ENCODE results near the gene COL6A6.

COL6A6 gene

GRCh38 chr3:130557336-130558035 is 40.5 kb downstream of the COL6A6 start:
- Histone ChIP-seq H3K27me3 (ENCODE audit: control insufficient read depth, low read length) (no peaks in the 10 kb centered on the region), H3K4me1 (ENCODE audit: control insufficient read depth, low read length) (no peaks in the 10 kb centered on the region), H3K36me3 (ENCODE audit: control insufficient read depth, low read length) (no peaks in the 10 kb centered on the region), H3K9me3 (ENCODE audit: control insufficient read depth, insufficient read depth, low read length) (no peaks in the 10 kb centered on the region; the same call in 1 of the 2 replicates), H3F3A (ENCODE audit: control insufficient read depth, insufficient read depth) (no peaks in the 10 kb centered on the region), H3K4me3 (ENCODE audit: low read length) (no peak overlapping the region), H3K79me2 (ENCODE audit: control insufficient read depth, low read length) (no peaks in the 10 kb centered on the region), H3K4me2 (ENCODE audit: low read length) (no peak overlapping the region), H3K9me2 (replicated peaks; ENCODE audit: control insufficient read depth, low read length) (no peaks in the 10 kb centered on the region), H3K27ac (ENCODE audit: low read depth, low read length) (no peak overlapping the region), H4K20me1 (ENCODE audit: control insufficient read depth, insufficient read depth, low read depth, low read length) (no peaks in the 10 kb centered on the region)
- no peak for TF ChIP-seq EZH2phosphoT487 (IDR thresholded peaks at IDR 0.05; ENCODE audit: borderline replicate concordance, low read length)
- no peak for TF ChIP-seq CTCF (IDR thresholded peaks at IDR 0.05; ENCODE audit: low read depth, low read length, poor library complexity, severe bottlenecking)

GRCh38 chr3:130558366-130558765 is 41.4 kb downstream of the COL6A6 start:
- Histone ChIP-seq H3K27ac (ENCODE audit: low read depth, low read length) (no peak overlapping the region), H3K79me2 (ENCODE audit: control insufficient read depth, low read length) (no peaks in the 10 kb centered on the region), H3K27me3 (ENCODE audit: control insufficient read depth, low read length) (no peaks in the 10 kb centered on the region), H3K4me1 (ENCODE audit: control insufficient read depth, low read length) (no peaks in the 10 kb centered on the region), H4K20me1 (ENCODE audit: control insufficient read depth, insufficient read depth, low read depth, low read length) (no peaks in the 10 kb centered on the region), H3K9me2 (replicated peaks; ENCODE audit: control insufficient read depth, low read length) (no peaks in the 10 kb centered on the region), H3F3A (ENCODE audit: control insufficient read depth, insufficient read depth) (no peaks in the 10 kb centered on the region), H3K9me3 (ENCODE audit: control insufficient read depth, insufficient read depth, low read length) (no peaks in the 10 kb centered on the region; the same call in 1 of the 2 replicates), H3K36me3 (ENCODE audit: control insufficient read depth, low read length) (no peaks in the 10 kb centered on the region), H3K4me2 (ENCODE audit: low read length) (no peak overlapping the region), H3K4me3 (ENCODE audit: low read length) (no peak overlapping the region)
- TF ChIP-seq EZH2phosphoT487 (IDR thresholded peaks at IDR 0.05; ENCODE audit: borderline replicate concordance, low read length) (no peak), CTCF (IDR thresholded peaks at IDR 0.05; ENCODE audit: low read depth, low read length, poor library complexity, severe bottlenecking) (no peak)

- Histone ChIP-seq H3K27ac (ENCODE audit: low read depth, low read length) (no peak overlapping the region), H3K79me2 (ENCODE audit: control insufficient read depth, low read length) (no peaks in the 10 kb centered on the region)
Measured at GRCh38 chr3:130565224-130565623, 48.2 kb downstream of the COL6A6 start.

More at GRCh38 chr3:130565224-130565623, 48.2 kb downstream of the COL6A6 start:
- TF ChIP-seq EZH2phosphoT487 (IDR thresholded peaks at IDR 0.05; ENCODE audit: borderline replicate concordance, low read length), result no peak
- no peak for TF ChIP-seq CTCF (IDR thresholded peaks at IDR 0.05; ENCODE audit: low read depth, low read length, poor library complexity, severe bottlenecking)
- H3K4me1 ChIP-seq (ENCODE audit: control insufficient read depth, low read length), result no peaks in the 10 kb centered on the region
- no peak overlapping the region for H3K4me3 ChIP-seq (ENCODE audit: low read length)
- no peaks in the 10 kb centered on the region for H3K36me3 ChIP-seq (ENCODE audit: control insufficient read depth, low read length)
- H3F3A ChIP-seq (ENCODE audit: control insufficient read depth, insufficient read depth), result no peaks in the 10 kb centered on the region
- no peaks in the 10 kb centered on the region for H4K20me1 ChIP-seq (ENCODE audit: control insufficient read depth, insufficient read depth, low read depth, low read length)
- no peaks in the 10 kb centered on the region for H3K9me3 ChIP-seq (ENCODE audit: control insufficient read depth, insufficient read depth, low read length)
- H3K9me2 ChIP-seq (replicated peaks; ENCODE audit: control insufficient read depth, low read length), result no peaks in the 10 kb centered on the region
- H3K27me3 ChIP-seq (ENCODE audit: control insufficient read depth, low read length), result no peaks in the 10 kb centered on the region
- H3K4me2 ChIP-seq (ENCODE audit: low read length), result no peak overlapping the region

All from DOHH2 (cell line).